ENCODE measurements around the gene POLRMT.

POLRMT gene

DNA sequence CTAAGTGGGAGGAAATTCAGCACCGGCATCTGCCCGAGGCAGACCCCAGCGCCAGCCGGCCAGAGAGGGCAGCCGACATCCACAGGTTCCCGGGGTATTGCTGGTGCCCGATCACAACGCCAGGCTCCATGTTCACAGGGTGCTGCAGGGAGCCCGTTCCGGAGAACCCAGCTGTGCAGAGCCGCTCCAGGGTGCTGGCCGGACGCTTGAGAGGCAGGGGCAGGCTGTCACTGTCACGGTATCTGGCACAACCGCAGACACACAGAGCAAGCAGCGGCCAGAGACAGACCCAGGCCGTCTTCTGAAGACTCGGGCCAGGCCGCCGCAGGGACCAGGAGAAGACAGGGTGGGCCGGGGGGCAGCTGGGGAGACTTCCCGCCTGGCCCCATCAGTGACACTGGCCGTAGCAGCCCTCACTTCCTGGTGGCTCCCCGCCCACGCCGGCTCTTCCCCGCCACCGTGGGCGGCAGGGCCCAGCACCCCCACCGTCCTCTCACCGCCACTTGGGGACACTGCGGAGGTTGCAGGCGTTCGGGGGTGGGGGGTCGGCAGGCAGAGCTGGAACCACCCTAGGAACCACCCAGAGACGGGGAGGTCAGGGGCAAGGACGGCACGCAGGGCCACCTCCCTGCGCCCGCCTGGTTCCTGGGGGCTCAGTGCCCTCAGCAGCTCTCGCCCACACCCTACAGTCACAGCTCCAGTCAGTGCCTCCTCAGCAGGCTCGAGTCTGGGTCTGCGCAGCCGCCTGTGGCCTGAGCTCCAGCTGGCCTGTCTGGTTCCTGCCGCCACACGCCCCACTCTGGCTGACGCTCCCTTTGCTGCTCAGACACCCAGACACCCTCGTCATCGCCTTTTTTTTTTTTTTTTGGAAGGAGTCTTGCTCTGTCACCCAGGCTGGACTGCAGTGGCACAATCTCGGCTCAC is 25.8 kb upstream of the POLRMT start:
- peak overlapping the region; percentile 50 for H3K27ac ChIP-seq
- H3K36me3 ChIP-seq (replicated peaks): peaks cover 16% of the 10 kb centered on the region
- TF ChIP-seq, protein P1, sequence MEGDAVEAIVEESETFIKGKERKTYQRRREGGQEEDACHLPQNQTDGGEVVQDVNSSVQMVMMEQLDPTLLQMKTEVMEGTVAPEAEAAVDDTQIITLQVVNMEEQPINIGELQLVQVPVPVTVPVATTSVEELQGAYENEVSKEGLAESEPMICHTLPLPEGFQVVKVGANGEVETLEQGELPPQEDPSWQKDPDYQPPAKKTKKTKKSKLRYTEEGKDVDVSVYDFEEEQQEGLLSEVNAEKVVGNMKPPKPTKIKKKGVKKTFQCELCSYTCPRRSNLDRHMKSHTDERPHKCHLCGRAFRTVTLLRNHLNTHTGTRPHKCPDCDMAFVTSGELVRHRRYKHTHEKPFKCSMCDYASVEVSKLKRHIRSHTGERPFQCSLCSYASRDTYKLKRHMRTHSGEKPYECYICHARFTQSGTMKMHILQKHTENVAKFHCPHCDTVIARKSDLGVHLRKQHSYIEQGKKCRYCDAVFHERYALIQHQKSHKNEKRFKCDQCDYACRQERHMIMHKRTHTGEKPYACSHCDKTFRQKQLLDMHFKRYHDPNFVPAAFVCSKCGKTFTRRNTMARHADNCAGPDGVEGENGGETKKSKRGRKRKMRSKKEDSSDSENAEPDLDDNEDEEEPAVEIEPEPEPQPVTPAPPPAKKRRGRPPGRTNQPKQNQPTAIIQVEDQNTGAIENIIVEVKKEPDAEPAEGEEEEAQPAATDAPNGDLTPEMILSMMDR (IDR thresholded peaks at IDR 0.05; ENCODE audit: low read depth, low read length, missing control alignments): no peak
- DNase-seq: peak; percentile 35
- H3K27me3 ChIP-seq (replicated peaks): no peaks in the 10 kb centered on the region
- H3K4me3 ChIP-seq (ENCODE audit: low read depth, low read length): no peak overlapping the region
- in situ Hi-C loops (cut with HindIII; ENCODE audit: low pct_ligation_motif_present, low sequenced_read_pairs): no loop called here

- TF ChIP-seq, protein P1 (IDR thresholded peaks at IDR 0.05; ENCODE audit: low read depth, low read length, missing control alignments): no peak
- in situ Hi-C loops (cut with HindIII; ENCODE audit: low pct_ligation_motif_present, low sequenced_read_pairs): no loop called here
- no peak for DNase-seq
- peaks cover 25% of the 10 kb centered on the region for H3K36me3 ChIP-seq (replicated peaks)
- H3K27ac ChIP-seq: no peak overlapping the region
- no peaks in the 10 kb centered on the region for H3K27me3 ChIP-seq (replicated peaks)
- no peak overlapping the region for H3K4me3 ChIP-seq (ENCODE audit: low read depth, low read length)
Measured at GRCh38 chr19:658059-658839, 24.9 kb upstream of the POLRMT start.

DNA sequence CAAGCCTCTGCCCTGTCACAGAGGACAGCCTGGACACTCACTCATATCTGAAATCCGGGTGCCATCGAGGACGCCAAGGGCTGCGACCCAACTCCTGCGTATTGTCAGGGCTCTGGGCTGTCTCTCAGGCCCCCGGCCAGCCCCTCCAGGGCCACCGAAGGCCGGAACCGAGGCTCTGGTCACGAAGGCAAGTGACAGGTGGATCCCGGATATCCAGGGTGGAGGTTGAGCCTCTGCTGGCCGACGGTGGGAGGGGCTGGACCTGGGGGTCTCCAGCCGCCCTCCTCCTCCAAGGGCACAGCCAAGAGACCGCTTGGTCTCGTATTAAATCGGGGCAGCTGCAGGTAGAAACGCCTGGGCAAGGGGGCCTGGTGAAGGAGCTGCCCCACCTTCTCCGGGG is 24.3 kb upstream of the POLRMT start:
- DNase-seq: no peak
- peaks cover 29% of the 10 kb centered on the region for H3K36me3 ChIP-seq (replicated peaks)
- H3K27ac ChIP-seq: no peak overlapping the region
- H3K27me3 ChIP-seq (replicated peaks): no peaks in the 10 kb centered on the region
- TF ChIP-seq, protein P1 (IDR thresholded peaks at IDR 0.05; ENCODE audit: low read depth, low read length, missing control alignments): no peak
- no peak overlapping the region for H3K4me3 ChIP-seq (ENCODE audit: low read depth, low read length)
- in situ Hi-C loops (cut with HindIII; ENCODE audit: low pct_ligation_motif_present, low sequenced_read_pairs): no loop called here

GRCh38 chr19:656751-657559 is 23.6 kb upstream of the POLRMT start:
- H3K4me3 ChIP-seq (ENCODE audit: low read depth, low read length): no peak overlapping the region
- in situ Hi-C loops (cut with HindIII; ENCODE audit: low pct_ligation_motif_present, low sequenced_read_pairs): no loop called here
- H3K36me3 ChIP-seq (replicated peaks): peaks cover 35% of the 10 kb centered on the region
- H3K27me3 ChIP-seq (replicated peaks): no peaks in the 10 kb centered on the region
- no peak for DNase-seq
- no peak overlapping the region for H3K27ac ChIP-seq
- TF ChIP-seq, protein P1 (IDR thresholded peaks at IDR 0.05; ENCODE audit: low read depth, low read length, missing control alignments): no peak

DNA sequence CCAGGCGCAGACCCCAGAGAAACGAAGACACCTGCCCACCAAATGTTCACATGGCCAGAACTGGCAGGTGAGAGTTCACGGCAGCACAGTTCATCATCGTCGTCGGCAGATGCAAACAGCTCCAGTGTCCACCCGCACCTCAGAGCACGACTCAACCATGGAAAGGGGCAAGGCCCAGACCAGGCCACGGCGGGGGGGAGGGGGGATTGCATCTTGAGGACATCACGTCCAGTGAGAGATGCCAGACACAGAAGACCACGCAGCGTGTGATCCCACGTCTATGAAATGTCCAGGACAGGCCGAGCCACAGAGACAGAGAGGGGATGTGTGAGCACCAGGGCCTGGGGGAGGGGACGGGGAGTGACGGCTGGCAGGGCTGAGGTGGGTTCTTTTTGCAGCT is 22.4 kb upstream of the POLRMT start:
- peaks cover 46% of the 10 kb centered on the region for H3K36me3 ChIP-seq (replicated peaks)
- no peak for DNase-seq
- TF ChIP-seq, protein P1 (IDR thresholded peaks at IDR 0.05; ENCODE audit: low read depth, low read length, missing control alignments): no peak
- no peaks in the 10 kb centered on the region for H3K27me3 ChIP-seq (replicated peaks)
- H3K4me3 ChIP-seq (ENCODE audit: low read depth, low read length): no peak overlapping the region
- no peak overlapping the region for H3K27ac ChIP-seq
- in situ Hi-C loops (cut with HindIII; ENCODE audit: low pct_ligation_motif_present, low sequenced_read_pairs): no loop called here
